Posterior vena cava (tissue), 2 donors: ENCODE measurements around the gene SYTL3. TPM values are rescaled to one million over a fixed set of nuclear protein-coding genes. Genes with fewer than 3 reads are reported as not detected.
"Not testable (repeated sequence)": the region's sequence is repeated elsewhere in the genome, so short reads cannot be mapped to it uniquely, and the experiment has no call there.

Experiments
- DNase-seq: peaks from one replicate; pipeline ENCODE4 v3.0.0-alpha.2; 2020; ENCODE audit warnings: low spot score
- intact Hi-C, 2 donors: fragments of 100-400 bp; cut with DNase I; formaldehyde crosslinking; loops; one replicate each; pipeline versions ENCODE4 v1.14.1 to v1.14.2; 2022 to 2023
- long read RNA-seq, 2 donors: library from polyadenylated mRNA; unstranded; transcript quantifications; one replicate each; pipeline ENCODE4 v2.0.0, GENCODE V29; 2020 to 2021
- total RNA-seq, 2 donors: library from RNA; stranded (reverse); fragmentation: NEBNext Ultra II Directional; extraction: Animal tissue kit (Norgen Biotek cat#: 25700); gene quantifications; one replicate each; pipeline ENCODE4 v1.2.1, GENCODE V29; 2021
- donor health status: DM: yes; HTN: yes; CAD: no.
- donor health status: DM: yes; HTN: yes; CAD: no.

The SYTL3 gene, protein sequence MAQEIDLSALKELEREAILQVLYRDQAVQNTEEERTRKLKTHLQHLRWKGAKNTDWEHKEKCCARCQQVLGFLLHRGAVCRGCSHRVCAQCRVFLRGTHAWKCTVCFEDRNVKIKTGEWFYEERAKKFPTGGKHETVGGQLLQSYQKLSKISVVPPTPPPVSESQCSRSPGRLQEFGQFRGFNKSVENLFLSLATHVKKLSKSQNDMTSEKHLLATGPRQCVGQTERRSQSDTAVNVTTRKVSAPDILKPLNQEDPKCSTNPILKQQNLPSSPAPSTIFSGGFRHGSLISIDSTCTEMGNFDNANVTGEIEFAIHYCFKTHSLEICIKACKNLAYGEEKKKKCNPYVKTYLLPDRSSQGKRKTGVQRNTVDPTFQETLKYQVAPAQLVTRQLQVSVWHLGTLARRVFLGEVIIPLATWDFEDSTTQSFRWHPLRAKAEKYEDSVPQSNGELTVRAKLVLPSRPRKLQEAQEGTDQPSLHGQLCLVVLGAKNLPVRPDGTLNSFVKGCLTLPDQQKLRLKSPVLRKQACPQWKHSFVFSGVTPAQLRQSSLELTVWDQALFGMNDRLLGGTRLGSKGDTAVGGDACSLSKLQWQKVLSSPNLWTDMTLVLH
- total RNA-seq, result 1 to 10 TPM; 2.0 to 6.5 TPM
- long read RNA-seq, donor 1, result 0 reads
- long read RNA-seq, donor 2, partial matches to known transcripts, result 0 of 2 reads
- long read RNA-seq, donor 2, other reads (novel, unspliced or antisense), result 1 of 2 reads

- intact Hi-C loops, result no loop called here
- DNase-seq, result peak; percentile 88
These were observed at the start of gene SYTL3 for GRCh38 chr6:158649289-158650143. Gene SYTL3 (plus strand): TSS chr6:158650054. CDS start chr6:158663269, 13,215 bp downstream.

- intact Hi-C loops, result loop anchor here in 1 of 2 donors (10.0 kb wide), 1 partner anchor 379 kb away; no protein-coding TSS in a partner anchor
- DNase-seq, result no peak
These were observed 46.4 kb upstream of the SYTL3 start for GRCh38 chr6:158603261-158604047.

DNA sequence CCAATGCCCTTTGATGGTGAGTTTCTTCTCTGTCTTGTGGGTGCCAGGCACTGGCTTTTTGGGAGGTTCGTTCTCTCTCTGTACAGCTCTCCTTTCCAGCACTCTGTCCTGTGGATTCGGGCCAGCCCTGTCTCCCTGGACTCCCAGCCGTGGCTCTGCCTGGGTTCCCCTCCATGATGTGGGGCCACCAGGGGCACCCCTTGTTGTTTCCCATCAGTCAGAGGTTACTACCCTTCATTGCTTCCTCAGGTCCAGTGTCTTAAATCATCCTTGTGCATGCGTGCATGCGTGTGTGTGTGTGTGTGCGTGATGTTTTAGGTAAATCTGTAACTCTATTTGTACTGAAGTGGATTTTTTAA is 45.8 kb upstream of the SYTL3 start:
- intact Hi-C loops, result loop anchor here in 1 of 2 donors (10.0 kb wide), 1 partner anchor 379 kb away; no protein-coding TSS in a partner anchor

DNA sequence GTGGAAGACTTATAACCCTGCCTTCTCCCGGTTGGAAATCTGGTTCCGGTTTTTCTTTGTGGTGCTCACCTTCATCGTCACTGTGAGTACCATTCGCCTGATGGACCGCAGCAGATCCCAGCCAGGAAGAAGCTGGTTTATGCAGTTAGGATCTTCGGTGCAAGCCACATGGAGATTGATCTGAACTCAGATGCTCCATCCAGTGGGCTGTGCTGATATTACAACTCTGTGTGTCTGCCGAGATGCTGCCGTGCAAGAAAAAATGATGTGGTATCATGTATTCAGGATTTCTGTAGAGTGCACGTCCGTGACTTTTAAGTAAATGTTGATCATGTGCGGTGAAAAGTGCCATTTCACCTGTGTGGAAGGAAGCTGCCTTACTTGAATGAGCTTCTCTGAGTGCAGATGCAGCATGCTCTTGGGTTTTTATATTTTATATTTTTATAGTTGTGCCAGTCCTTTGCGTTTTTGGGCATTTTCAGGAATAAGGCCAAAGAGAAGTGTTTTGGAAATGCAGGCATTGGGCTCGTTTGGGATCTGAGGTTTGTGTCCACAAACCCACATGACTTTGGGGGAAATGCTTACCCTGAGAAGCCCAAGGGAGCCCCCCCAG is 44.5 kb upstream of the SYTL3 start:
- intact Hi-C loops, result loop anchor here in 1 of 2 donors (10.0 kb wide), 1 partner anchor 381 kb away; no protein-coding TSS in a partner anchor
- no peak for DNase-seq

More for the DNA sequence above, 45.8 kb upstream of the SYTL3 start:
- DNase-seq, result no peak

GRCh38 chr6:158606011-158606410 is 43.8 kb upstream of the SYTL3 start:
- intact Hi-C loops, result loop anchor here in 1 of 2 donors (10.0 kb wide), 1 partner anchor 381 kb away; no protein-coding TSS in a partner anchor
- DNase-seq, result not testable (repeated sequence)

- intact Hi-C loops, result loop anchor here in 1 of 2 donors (10.0 kb wide), 1 partner anchor 382 kb away; no protein-coding TSS in a partner anchor
- DNase-seq, result no peak
These were observed 42.9 kb upstream of the SYTL3 start for GRCh38 chr6:158606935-158607334.

- DNase-seq, result no peak
- intact Hi-C loops, result loop anchor here in 1 of 2 donors (10.0 kb wide), 1 partner anchor 383 kb away; no protein-coding TSS in a partner anchor
These were observed 42.3 kb upstream of the SYTL3 start for GRCh38 chr6:158607411-158608170.

DNA sequence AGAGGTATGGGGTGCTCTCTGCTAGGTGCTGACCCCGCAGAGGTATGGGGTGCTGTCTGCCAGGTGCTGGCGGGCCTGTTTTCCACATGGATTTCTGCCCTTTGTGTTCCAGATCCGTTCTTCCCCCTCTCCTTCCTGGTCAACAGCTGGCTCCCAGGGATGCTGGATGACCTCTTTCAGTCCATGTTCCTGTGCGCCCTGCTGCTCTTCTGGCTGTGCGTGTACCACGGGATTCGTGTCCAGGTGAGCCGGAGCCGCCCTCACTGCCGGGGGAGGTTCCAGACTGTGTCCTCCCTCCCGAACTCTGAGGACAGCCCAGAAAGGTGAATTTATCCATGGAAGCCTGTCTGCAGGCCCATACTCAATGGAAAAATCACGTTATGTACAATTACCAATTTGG is 41.6 kb upstream of the SYTL3 start:
- no peak for DNase-seq
- intact Hi-C loops, result loop anchor here in 1 of 2 donors (10.0 kb wide), 1 partner anchor 383 kb away; no protein-coding TSS in a partner anchor

- intact Hi-C loops, result loop anchor here in 1 of 2 donors (10.0 kb wide), 1 partner anchor 385 kb away; no protein-coding TSS in a partner anchor
- no peak for DNase-seq
These were observed 40.2 kb upstream of the SYTL3 start for GRCh38 chr6:158609455-158610155.

GRCh38 chr6:158610319-158610968 is 39.4 kb upstream of the SYTL3 start:
- intact Hi-C loops, result no loop called here
- no peak for DNase-seq

DNA sequence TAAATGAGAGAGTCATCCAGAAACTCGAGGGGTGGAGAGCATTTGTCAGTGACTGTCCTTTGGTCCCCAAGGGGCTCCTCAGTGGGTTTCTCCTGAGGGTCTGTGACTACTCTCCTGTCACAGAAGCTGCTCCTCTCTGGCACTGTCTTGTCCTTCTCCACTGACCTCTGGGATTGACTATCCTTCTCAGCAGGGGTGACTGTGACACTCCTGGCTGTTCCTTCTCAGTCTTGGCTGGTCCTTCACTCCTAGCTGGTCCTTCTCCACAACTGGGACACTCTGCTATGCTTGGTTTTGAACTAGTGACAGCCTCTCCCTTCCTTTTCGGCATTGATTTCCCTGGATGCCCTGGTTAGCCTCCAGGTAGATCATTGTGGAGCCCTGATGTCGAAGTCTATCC is 38.8 kb upstream of the SYTL3 start:
- intact Hi-C loops, result no loop called here
- DNase-seq, result no peak

DNA sequence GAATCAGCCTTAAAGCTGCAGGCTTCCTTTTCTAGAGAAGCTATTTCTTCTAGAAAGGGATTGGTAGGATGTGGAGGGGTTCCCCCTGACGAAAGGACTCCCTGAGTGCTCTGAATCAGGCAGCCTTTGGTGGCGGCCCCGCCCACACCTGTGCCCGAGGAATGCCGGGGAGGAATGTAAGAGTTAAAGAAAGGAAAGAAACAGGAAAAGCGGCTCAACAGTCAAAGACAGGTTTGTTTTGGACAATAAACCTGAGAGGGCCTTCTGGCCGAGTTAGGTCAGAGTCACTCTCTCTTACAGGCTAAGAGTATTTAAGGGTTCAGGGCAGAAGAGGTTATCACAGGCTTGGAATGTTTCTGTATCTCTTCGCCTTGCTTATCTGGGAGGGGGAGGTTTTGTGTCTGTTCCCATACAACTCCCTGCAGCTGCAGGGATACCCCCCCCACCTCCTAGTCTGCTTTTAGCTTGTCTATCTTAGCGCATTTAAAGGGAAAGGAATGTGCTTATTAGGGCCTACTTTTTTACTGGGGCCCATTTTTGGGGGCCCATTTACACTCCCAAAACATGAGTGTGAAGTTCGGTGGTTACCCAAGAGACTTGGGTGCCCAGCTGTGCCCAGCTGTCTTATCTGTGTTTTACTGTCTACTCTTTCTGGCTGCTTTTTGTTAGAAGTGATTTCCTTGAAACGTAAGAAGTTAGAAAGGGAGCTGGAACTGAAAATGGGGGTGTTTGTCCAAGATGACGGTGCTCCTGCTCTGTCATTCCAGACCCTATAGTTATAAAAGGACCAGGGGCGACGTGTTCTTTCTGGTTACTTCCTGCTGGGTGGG is 38.1 kb upstream of the SYTL3 start:
- intact Hi-C loops, result no loop called here
- no peak for DNase-seq

- DNase-seq, intact Hi-C loops: not testable (repeated sequence)
These were observed 35.2 kb upstream of the SYTL3 start for GRCh38 chr6:158614606-158615005.

GRCh38 chr6:158618289-158618688 is 31.6 kb upstream of the SYTL3 start:
- intact Hi-C loops, DNase-seq: not testable (repeated sequence)
